GM18870 (cell line): ENCODE measurements around the gene HIVEP1.
"Not testable (repeated sequence)": the region's sequence is repeated elsewhere in the genome, so short reads cannot be mapped to it uniquely, and the experiment has no call there.

Experiments used
- ATAC-seq: cut with Tn5 transposase; IDR thresholded peaks from one replicate; pipeline ENCODE4 v1.9.1; 2021; ENCODE audit warnings: moderate library complexity; ENCODE audit not compliant: unreplicated experiment

The HIVEP1 gene

DNA sequence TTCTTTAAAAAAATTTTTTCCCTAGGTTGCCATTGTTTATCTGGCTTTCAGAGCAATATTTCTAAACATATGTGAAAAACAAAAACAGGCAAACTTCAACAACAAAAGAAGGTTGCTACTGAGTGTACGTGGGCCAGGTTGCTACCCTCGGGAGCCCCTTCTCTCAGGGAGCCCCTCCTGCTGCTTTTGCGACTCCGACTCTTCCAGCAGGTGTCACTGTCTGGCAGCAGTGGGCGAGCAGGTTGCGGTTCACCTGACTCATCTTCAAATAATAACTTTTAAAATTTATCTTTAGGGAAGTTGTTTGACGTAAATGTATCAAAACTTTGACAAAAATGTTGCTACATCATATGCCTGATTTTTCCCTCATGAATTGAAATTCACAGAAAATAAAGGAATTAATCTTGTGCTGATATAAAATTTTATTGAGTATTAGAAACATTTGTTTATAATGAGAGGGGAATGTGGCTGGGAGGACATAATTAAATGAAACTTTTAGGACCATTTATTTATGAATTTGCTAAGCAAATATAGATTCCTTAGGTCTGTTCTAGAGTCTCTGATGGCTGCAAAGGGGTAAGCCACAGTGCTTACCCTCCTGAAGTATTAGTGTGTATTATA, 138.8 kb downstream of the HIVEP1 start:
- no peak for ATAC-seq

DNA sequence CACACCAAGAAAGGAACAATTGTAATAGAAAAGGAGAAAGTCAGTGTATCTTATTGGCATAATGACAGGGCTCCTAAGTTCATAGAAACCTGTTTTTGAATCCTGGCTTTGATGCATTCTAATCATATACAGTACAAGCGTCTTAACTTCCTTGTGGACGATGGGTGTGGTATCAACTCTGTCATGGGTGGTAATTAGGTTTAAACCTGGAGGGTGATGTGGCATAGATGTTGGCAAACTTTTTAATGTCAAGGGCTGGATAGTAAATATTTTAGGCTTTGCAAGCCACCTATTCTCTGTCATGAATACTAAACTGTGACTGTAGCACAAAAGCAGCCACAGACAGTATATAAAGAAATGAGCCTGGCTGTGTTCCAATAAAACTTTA, 139.3 kb downstream of the HIVEP1 start:
- ATAC-seq = no peak

DNA sequence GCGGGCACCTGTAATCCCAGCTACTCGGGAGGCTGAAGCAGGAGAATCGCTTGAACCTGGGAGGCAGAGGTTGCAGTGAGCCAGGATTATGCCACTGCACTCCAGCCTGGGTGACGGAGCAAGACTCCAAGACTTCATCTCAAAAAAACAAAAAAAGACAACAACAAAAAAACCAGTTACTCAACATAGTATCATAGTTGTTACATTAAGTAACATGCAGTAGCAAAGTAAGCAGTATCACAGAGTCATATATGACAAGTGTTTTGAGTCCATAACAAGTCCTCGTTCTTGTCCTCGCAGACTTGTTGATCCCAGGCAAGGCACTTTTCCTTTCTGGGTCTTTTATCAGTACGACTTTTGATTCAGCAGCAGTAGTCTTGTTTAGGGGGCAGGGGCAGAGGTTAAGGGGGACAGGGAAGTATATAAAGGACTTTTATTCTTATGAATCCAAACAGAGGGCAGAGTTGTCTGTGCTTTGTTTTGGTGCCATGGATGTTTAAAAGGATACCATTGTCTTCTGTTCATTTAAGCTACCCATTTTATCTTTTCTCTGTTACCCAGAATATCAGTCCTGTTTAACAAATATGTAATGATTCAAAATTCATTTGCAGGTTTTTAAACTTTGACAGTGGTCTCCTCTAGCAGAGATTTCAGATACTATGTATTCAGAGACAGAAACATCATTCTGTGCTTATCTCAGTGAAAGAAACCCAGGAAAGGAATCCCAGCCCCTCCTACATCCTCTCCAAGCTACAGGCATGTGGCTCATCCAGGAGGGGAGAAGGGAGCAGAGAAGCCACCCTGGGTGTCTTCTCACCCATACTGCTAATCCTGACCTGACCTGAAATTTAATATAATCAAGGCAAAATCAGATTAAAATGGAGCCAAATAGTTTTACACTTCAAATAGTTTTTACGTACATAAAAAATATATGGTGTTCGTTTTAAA, 140.2 kb downstream of the HIVEP1 start:
- no peak for ATAC-seq

DNA sequence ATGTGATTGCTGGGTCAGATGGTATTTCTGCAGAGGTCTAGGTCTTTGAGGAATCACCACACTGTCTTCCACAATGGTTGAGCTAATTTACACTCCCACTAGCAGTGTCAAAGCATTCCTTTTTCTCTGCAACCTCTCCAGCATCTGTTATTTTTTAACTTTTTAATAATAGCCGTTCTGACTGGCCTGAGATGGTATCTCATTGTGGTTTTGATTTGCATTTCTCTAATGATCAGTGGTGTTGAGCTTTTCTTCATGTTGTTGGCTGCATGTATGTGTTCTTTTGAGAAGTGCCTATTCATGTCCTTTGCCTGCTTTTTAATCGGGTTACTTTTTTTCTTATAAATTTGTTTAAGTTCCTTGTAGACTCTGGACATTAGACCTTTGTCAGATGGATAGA, 143.7 kb downstream of the HIVEP1 start:
- ATAC-seq = not testable (repeated sequence)

DNA sequence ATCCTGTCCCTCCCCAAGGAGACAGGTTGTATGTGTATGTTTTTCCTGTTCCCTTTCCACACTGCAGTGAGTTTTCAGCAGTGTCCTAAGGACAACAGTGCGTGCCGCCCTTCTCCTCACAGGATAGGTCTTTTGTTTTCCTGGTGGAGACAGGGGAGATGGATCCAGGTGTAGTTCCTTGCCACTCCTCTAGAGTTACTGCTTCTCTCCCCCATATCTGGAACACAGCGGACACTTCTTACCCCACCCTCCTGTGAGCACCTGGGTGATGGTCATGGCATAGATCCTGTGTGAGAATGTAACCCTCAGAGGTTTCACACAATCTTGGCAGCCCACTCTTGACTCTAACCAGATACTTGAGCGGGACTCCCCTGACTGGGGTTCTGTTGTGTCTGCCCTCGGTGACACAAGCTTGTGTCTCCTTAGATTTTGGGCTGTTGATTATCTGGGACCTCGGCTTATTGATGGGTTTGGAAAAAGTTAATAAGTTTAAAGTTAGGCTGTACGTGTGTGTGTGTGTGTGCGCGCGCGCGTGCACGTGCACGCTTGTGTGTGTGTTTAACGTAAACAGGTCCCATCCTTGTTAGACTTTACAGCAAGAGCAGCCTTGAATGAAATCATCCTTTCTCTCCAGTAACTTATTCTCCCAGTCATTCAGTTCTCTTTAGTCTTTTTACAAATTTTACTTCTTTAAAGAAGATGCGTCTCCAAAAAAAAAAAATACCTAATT, 146.7 kb downstream of the HIVEP1 start:
- no peak for ATAC-seq

DNA sequence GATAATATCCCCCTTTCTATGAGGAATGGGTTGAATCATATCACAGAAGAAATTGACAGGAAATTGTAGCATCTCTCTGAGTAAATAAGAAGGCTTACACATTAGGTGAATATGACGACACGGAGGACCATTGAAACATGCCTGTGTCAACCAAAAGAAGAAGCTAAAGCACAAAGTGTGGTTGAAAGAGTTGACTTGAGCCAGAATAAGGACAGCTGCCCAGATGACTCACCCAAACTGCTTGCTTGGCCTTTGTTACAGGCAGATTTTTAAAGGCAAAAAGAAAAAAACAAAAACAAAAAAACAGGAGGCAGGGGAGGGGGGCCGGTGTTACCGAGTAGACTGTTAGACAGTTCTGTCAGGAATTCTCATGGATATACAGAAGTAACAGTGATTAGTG, 148.2 kb downstream of the HIVEP1 start:
- no peak for ATAC-seq

DNA sequence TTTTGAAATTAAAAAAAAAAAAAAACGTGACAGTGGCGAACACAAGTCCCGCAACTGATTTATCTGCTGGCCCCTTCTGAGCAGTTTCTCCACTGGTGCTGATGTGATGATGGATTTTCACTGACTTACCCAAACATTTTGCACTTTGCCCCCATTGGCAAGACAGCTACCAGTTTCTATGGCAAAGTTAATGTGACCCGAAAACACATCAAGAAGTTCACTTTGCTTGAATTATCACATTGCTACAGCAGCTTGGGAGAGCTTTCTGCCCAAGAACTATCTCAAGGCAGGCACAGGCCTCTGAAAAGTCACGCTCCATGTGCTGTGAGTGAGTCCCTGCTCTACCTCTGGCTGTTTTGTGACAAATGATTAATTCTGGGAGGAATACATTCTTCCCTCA, 150.1 kb downstream of the HIVEP1 start:
- no peak for ATAC-seq

DNA sequence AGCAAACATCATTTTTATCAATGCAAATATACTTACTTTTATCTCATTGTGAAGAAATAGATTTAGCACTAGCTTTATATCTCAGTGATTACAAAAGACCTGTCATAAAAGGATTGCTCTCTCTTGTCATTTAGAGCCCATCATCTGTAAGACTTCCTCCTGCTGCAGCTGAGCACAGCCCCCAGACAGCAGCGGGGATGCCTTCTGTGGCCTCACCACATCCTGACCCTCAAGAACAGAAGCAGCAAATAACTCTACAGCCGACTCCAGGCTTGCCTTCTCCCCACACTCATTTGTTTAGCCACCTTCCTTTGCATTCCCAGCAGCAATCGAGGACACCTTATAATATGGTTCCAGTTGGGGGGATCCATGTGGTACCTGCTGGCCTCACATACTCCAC, 151.0 kb downstream of the HIVEP1 start:
- no peak for ATAC-seq

DNA sequence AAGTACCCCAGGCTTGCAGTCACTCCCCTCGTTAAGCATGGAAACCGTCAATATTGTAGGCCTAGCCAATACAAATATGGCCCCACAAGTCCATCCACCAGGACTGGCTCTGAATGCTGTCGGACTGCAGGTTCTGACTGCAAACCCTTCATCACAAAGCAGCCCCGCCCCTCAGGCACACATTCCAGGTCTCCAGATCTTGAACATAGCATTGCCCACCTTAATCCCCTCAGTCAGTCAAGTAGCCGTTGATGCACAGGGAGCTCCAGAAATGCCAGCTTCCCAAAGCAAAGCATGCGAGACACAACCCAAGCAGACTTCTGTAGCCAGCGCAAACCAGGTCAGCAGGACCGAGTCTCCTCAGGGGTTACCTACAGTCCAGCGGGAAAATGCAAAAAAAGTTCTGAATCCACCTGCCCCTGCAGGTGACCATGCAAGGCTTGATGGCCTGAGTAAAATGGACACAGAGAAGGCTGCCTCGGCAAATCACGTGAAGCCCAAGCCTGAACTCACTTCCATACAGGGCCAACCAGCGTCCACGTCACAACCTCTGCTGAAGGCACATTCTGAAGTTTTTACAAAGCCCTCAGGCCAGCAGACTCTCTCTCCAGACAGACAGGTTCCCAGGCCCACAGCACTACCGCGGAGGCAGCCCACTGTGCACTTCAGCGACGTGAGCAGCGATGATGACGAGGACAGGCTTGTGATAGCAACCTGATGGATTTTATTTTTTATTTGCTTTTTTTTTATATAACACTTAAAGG, 151.8 kb downstream of the HIVEP1 start:
- no peak for ATAC-seq

DNA sequence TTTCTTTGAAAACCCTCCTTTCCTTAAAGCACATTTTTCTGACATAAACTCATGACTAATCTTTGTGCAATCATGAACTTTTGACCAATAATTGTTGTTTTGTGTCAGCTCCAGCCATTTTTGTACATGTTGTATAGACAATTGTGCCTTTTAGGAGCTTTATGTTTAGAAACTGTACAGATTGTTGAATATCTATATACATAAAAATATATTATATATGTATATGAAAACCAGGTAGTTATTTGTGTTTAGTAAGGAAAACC, 152.3 kb downstream of the HIVEP1 start:
- ATAC-seq = no peak

DNA sequence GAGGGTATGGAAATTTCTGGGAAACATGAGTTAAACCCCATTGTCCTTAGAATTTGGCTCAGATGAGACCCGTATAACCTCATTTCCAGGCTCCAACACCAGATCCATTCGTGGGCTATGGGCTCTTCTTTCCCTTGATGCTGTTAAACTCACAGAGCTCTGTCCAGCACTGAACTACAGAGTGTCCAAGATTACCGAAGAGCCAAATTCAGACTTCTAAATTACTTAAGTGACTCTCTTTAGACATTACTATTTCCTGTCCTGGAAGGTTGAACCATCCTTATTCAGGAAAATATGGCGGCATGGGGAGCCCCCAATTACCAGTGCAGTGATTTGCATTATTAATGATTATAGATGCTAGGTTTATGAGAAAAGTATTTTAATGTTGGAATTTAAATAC, 153.2 kb downstream of the HIVEP1 start:
- no peak for ATAC-seq

DNA sequence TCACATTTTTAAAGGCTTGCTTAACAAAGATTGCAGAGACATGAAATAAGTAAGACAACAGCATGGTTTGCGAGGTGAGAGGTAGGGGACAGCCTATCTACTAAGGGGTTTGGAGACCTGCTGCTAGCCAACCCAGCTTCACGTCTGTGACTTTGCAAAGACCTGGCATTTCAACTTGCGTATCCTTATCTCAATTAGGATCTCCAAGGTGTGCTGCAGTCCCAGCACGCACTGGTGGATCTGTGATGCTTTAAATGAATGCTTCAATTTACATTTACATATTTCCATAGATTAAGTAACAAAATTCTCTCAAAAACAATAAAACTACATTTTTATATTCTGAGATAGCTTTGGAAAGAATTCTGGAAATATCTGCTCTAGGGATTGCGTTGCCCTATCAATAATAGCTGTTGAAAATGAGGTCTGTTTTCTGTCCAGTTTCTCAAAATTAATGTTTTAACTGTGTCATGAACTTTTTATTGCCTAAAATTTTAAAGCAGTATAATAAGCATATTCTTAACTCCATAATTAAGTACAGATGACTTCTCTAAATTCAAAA, 153.7 kb downstream of the HIVEP1 start:
- ATAC-seq = no peak

DNA sequence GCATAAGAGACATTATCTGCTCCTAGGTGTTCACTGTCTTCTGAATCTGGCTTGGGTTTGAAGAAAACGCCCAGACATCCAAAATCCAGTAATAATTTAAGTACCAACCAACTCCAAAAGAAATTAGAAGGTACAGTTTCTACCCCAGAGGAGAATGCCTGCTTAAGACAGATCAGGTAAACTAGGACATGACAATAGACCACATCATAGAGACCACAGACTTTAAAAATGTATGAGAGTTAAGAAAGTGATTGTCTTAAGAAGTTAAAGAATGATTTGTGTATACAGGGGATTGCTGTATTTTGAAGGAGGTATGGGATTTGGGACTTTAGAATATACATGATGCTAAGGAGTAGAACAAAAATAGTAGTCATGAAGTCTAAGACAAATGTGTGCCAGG, 157.3 kb downstream of the HIVEP1 start:
- no peak for ATAC-seq

DNA sequence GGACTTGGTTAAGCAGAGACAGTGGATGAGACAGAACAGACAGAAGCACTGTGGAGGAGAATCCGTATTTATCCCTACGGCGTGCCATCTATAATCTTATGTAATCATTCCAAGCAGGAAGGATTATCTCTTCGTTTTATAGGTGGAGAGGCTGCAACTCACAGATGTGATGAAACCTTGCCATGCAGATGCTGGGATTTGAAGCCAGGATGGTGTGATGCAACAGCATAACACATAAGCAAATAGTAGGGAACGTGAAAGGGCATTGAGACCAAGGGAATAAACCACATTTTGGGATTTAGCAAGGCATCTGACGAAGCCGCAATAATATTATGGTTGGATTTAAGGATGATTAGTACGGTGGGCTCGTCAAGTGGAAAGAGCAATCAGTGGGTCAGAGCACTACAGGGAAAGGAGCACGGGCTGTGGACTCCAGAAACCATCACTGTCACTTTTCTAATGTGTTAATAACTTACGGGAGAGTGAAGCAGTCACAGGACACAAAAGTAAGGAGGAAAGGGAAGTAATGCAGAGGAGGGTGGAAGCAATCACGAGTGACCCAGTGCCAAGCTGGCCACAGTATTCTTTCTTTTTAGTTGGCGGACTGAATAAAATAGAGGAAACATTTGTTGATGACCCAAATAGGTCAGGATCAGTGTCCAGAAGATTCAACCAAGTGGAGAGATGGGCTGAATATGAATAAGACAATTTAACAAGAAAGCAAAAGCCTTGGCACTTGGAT, 158.4 kb downstream of the HIVEP1 start:
- ATAC-seq = no peak

DNA sequence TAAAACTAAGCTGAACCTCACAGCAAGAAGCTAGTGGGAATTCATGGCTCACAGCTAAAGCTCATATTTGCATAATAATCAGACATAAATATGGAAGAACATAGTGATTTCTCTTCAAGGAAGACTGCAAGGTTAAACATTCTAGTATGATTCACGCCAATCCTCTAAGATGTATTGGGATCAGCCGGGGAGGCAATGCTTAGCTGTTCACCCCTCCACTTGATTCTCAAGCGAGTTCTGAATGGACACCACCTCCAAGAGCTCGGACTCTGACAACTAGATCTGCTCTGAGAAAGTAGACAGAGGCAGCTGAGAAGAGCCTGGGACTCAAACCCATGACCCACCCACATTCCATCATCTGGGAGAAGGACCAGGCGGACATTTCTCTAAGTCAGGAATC, 159.6 kb downstream of the HIVEP1 start:
- no peak for ATAC-seq

DNA sequence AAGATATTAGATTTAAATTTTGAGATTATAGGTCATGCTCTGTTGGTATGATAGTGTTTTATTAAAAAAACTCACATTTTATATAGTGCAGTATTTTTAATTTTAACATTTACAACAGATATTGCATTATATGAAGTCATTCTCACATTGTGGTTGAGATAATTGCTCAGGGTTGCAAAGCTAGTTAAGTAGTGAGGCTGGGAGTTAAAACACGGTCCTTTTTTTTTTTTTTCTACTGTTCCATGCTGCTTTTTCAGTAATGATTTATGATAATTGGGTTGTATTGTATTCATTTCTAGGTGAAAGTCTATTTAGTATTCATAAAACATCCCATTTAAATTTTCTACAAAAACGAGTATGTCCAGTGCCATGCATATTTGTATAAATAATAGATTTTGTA, 160.5 kb downstream of the HIVEP1 start:
- ATAC-seq = no peak

DNA sequence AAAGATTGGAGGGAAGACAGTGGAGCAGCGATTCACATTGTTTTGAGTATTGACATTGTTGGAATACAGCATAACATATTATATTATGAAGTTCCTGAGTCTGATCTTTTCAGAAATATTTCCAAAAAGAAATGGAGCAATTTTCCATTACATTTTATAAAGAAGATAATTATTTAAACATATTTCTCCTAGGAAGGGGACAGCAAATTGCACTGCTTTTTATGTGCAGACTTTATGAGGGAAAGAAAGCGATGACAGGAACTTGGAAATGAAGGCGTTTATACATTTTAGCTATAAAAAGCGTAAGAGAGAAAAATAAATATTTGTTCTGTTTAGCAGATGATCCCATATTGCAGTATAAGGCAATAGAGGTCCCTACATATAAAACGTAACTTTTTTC, 161.1 kb downstream of the HIVEP1 start:
- no peak for ATAC-seq

DNA sequence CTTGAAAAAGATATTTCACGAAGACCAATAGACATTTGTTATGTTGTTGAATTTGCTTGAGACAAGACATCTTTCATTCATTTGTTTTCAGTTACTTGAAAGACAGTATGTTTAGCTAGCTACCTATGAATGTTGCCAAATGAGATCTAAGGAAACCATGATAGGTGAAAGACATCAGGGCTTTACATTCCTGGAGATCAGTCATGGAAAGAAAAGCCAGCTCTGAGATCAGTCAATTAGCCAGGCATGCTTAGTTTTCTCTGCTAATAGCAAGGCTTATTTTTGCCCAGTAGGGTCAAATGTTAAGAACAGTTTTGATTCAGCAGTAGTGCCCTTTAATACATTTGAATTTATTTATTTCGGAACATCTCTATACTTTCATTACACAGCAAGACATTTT, 161.5 kb downstream of the HIVEP1 start:
- no peak for ATAC-seq

DNA sequence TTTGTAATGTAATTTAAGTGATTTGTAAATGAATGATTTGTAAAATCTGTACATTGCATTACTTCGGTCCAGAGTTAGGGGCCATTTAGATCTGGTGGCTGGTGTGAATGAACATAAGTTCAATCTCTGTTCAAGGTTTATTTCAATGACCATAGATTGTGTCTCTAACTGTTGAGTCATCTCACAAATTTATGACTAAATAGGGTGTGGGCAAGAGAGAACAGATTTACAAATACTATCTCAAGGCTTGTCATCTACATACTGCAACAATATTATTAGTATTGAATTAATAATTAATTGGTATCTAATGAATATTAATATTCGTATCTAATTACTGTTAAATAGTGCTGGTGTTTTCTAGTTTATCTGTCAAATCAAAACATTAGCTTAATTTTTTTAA, 162.8 kb downstream of the HIVEP1 start:
- ATAC-seq = no peak

DNA sequence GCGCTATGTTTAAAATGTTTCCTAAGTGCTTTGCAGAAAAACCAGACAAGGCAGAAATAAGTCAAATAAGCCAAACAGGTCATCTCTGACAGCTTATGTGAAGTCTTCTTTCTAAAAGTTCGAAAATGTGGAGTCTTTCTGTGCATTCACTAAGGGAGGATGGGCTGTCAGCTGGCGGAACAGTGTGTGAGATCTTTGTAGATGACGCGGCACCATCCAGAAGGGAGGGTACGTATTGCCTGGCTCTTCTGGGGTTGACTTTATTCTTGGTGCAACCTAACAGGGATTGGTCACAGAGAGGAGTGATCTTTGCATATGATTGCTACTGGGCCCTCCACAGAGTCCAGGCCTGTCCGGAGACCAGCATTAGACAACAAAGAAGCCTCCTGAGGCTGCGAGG, 163.5 kb downstream of the HIVEP1 start:
- ATAC-seq = no peak
